ENCODE data around the gene CLEC2B. TPM values are rescaled to one million over a fixed set of nuclear protein-coding genes. Genes with fewer than 3 reads are reported as not detected.

CLEC2B gene
- total RNA-seq = 10 to 100 TPM; 12.6 to 13.7 TPM

DNA sequence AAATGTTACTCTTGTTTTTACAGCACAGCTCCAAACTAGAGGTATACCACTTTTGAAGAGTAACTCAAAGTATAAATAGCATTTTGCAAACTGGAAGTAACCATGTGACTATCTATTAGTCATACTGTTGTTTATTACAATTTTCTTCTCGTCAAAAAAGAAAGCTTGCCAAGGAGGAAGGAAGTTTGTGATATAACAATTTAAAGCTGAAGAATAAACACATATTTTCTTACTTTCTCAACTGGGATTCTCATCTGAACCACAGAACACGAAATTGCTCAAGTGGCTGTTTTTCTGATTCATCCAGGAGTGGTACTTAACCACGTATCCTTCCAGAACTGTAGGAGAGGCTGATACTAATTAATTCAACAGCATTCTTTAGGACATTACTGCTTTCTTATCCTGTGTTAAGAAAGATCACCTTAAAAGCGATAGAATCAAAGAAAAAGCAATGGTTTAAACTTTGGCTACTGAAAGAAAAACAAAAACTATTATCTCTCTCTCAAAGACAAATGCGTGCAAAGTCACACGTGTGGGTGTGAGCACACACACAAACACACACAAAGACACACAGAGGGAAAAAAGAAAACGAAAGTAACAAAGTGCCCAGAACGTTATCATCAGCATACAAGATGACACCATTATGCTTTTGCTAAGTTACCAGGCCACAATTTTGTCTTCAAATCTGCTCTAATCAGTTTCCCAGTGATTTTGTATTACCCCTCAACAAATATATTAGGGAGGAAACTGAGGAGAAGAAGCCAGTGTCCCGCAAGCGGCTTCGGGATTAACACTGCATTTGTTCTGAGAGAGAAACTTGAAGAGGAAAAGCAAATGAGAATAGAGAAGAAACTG is at the start of gene CLEC2B:
Gene CLEC2B (minus strand): TSS at position 48 of the 855 bp plus-strand sequence.
- H3K4me3 Mint-ChIP-seq = peak within 1 kb of the TSS; percentile 82
- H3K27ac Mint-ChIP-seq = peak within 1 kb of the TSS; percentile 93
- ChIA-PET POLR2A (interaction anchor here (0.7 to 6.3 kb wide), 6 partner anchors 12 to 222 kb away, joined by 4 to 214 read pairs (median 4); partner anchors contain the start of gene CD69), CTCF (interaction anchor here (1.0 to 3.7 kb wide), 7 partner anchors 55 to 127 kb away, joined by 3 to 23 read pairs (median 10); no protein-coding TSS in a partner anchor)
- peaks cover 19% of the 10 kb centered on the region for H3K4me1 Mint-ChIP-seq (ENCODE audit: low read depth)
- no peaks in the 10 kb centered on the region for H3K27me3 Mint-ChIP-seq
- peak; percentile 41 for DNase-seq
- no peaks in the 10 kb centered on the region for H3K9me3 Mint-ChIP-seq
- intact Hi-C loops (cut with micrococcal nuclease) = loop anchor here (1.0 to 10.0 kb wide), 8 partner anchors 55 to 745 kb away; partner anchors contain the start of genes GABARAPL1 and MAGOHB
- peaks cover 2% of the 10 kb centered on the region for H3K36me3 Mint-ChIP-seq

- no peak overlapping the region for H3K4me3 Mint-ChIP-seq
- ChIA-PET CTCF (no interaction called here), POLR2A (no interaction called here)
- intact Hi-C loops (cut with micrococcal nuclease) = no loop called here
- H3K36me3 Mint-ChIP-seq = peaks cover 15% of the 10 kb centered on the region
- no peak for DNase-seq
- H3K27me3 Mint-ChIP-seq = no peaks in the 10 kb centered on the region
- no peak overlapping the region for H3K27ac Mint-ChIP-seq
- peaks cover 39% of the 10 kb centered on the region for H3K9me3 Mint-ChIP-seq
- peaks cover 14% of the 10 kb centered on the region for H3K4me1 Mint-ChIP-seq (ENCODE audit: low read depth)
Observed at GRCh38 chr12:9911708-9912107, 42.6 kb upstream of the CLEC2B start.

DNA sequence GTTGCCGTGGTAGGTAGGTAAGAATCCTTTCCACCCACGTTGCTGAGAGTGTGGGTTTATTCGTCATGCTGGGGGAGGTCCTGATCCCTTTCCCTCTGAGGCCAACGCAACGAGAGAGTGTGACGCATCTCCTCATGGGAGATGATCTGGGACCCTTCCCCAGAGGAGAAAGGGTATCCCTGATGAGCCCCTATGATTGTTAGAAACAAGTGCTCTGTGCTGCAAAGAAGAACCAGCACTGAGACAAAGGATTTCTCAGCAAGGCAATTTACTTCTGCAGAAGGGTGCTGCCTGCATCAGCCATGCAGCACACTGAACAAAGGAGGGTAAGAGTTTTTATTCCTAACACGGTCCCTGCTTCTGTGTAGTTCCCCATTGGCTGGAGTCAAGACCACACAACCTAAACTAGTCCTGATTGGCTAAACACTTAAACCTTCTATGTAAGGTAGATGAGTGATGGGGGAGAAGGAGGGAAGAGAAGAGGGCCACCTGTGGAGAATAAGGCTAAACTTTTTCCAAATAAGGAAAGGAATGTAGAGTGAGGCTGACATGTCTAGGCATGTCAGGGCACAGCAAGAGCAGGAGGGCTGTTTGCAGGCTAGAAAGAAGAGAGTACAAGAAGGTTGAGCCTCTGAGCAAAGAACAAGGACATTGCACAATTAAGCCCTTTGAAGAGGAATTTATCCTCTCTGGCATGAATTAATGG is 41.7 kb upstream of the CLEC2B start:
- DNase-seq = no peak
- Mint-ChIP-seq H3K27me3 (no peaks in the 10 kb centered on the region), H3K36me3 (peaks cover 15% of the 10 kb centered on the region), H3K27ac (no peak overlapping the region), H3K4me3 (no peak overlapping the region), H3K4me1 (ENCODE audit: low read depth) (peaks cover 22% of the 10 kb centered on the region), H3K9me3 (peaks cover 39% of the 10 kb centered on the region)
- ChIA-PET POLR2A (no interaction called here), CTCF (no interaction called here)
- intact Hi-C loops (cut with micrococcal nuclease) = no loop called here

DNA sequence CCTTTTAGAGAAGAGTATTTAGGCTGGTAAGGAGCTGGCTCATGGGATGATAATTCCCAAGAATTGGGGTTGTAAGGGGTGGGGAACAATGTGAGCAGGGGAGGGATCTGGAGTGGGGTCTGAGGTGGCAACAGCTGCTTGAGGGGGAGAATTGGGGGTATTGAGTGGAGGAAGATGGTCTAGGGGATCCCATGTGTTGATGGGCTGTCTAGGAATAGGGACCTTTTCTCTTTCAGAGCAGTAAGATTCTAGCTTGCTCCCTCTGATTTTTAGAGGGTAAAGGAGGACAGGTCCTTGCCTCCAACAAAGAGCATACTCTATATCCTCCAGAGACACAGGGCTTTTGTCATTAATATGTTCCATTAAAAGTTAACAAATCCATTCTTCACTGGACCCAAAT is 40.6 kb upstream of the CLEC2B start:
- Mint-ChIP-seq H3K4me1 (ENCODE audit: low read depth) (peaks cover 22% of the 10 kb centered on the region), H3K36me3 (peaks cover 15% of the 10 kb centered on the region), H3K4me3 (no peak overlapping the region), H3K27ac (no peak overlapping the region), H3K9me3 (peaks cover 39% of the 10 kb centered on the region), H3K27me3 (no peaks in the 10 kb centered on the region)
- DNase-seq = no peak
- POLR2A ChIA-PET = no interaction called here
- intact Hi-C loops (cut with micrococcal nuclease) = no loop called here
- CTCF ChIA-PET = no interaction called here

DNA sequence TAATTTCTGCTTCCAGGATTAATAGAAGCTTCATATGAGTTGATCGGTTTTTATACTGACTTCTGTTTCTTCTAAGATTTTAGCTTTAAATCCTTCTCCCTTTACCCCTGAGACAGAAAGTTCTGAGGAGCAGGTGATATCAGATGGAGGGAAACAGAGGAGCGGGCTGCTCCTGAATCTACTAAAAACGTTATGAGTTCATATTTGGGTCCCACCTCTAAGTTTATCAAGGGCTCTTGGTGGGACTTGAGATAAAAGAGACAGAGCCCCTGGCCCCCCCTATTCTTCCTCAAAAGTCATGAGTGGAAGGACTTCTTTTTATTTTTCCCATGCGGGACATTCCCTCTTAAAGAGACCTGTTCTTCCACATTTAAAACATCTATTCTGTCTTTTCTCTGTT is 39.2 kb upstream of the CLEC2B start:
- H3K27ac Mint-ChIP-seq = no peak overlapping the region
- ChIA-PET POLR2A (interaction anchor here (1.2 kb wide), 1 partner anchor 97 kb away, joined by 4 read pairs; no protein-coding TSS in a partner anchor), CTCF (interaction anchor here (2.1 to 4.1 kb wide), 3 partner anchors 17 to 158 kb away, joined by 4 to 15 read pairs (median 12); no protein-coding TSS in a partner anchor)
- no peak for DNase-seq
- H3K9me3 Mint-ChIP-seq = peaks cover 41% of the 10 kb centered on the region
- no peak overlapping the region for H3K4me3 Mint-ChIP-seq
- intact Hi-C loops (cut with micrococcal nuclease) = no loop called here
- H3K27me3 Mint-ChIP-seq = no peaks in the 10 kb centered on the region
- peaks cover 15% of the 10 kb centered on the region for H3K36me3 Mint-ChIP-seq
- H3K4me1 Mint-ChIP-seq (ENCODE audit: low read depth) = peaks cover 22% of the 10 kb centered on the region

- no peak overlapping the region for H3K27ac Mint-ChIP-seq
- DNase-seq = no peak
- CTCF ChIA-PET = interaction anchor here (2.1 to 4.1 kb wide), 3 partner anchors 18 to 158 kb away, joined by 4 to 15 read pairs (median 12); no protein-coding TSS in a partner anchor
- H3K27me3 Mint-ChIP-seq = no peaks in the 10 kb centered on the region
- intact Hi-C loops (cut with micrococcal nuclease) = no loop called here
- POLR2A ChIA-PET = interaction anchor here (1.2 to 1.4 kb wide), 2 partner anchors 41 to 96 kb away, joined by 3 to 4 read pairs; no protein-coding TSS in a partner anchor
- no peak overlapping the region for H3K4me3 Mint-ChIP-seq
- peaks cover 14% of the 10 kb centered on the region for H3K36me3 Mint-ChIP-seq
- H3K9me3 Mint-ChIP-seq = peaks cover 45% of the 10 kb centered on the region
- peaks cover 21% of the 10 kb centered on the region for H3K4me1 Mint-ChIP-seq (ENCODE audit: low read depth)
Observed at GRCh38 chr12:9907769-9908168, 38.6 kb upstream of the CLEC2B start.

- POLR2A ChIA-PET = interaction anchor here (1.2 to 1.4 kb wide), 2 partner anchors 42 to 96 kb away, joined by 3 to 4 read pairs; no protein-coding TSS in a partner anchor
- DNase-seq = peak; percentile 24
- intact Hi-C loops (cut with micrococcal nuclease) = no loop called here
- Mint-ChIP-seq H3K27ac (peak overlapping the region; percentile 39), H3K4me1 (ENCODE audit: low read depth) (peaks cover 19% of the 10 kb centered on the region), H3K36me3 (peaks cover 12% of the 10 kb centered on the region), H3K9me3 (peaks cover 48% of the 10 kb centered on the region), H3K4me3 (no peak overlapping the region), H3K27me3 (no peaks in the 10 kb centered on the region)
- CTCF ChIA-PET = interaction anchor here (0.9 to 4.1 kb wide), 5 partner anchors 12 to 157 kb away, joined by 4 to 15 read pairs (median 4); no protein-coding TSS in a partner anchor
Observed at GRCh38 chr12:9906873-9907272, 37.7 kb upstream of the CLEC2B start.

DNA sequence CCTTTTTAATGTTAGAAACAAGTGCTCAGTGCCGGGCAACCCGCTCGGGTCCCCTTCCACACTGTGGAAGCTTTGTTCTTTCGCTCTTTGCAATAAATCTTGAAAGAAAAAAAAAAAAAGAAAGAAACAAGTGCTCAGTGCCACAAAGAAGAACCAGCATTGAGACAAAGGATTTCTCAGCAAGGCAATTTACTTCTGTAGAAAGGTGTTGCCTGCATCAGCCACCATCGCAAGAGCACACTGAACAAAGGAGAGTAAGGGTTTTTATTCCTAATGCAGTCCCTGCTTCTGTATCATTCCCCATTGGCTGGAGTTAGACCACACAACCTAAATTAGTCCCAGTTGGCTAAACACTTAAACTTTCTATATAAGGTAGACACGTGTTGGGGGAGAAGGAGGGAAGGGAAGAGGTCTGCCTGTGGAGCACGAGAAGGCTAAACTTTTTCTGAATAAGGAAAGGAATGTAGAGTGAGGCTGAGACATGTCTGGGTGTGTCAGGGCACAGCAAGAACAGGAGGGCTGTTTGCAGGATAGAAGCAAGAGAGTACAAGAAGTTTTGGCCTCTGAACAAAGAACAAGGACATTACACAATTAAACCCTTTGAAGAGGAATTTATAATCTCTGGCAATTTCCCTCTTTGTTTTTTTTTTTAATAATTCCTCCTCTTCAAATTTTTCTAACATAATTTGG is 33.5 kb upstream of the CLEC2B start:
- H3K36me3 Mint-ChIP-seq = peaks cover 2% of the 10 kb centered on the region
- H3K9me3 Mint-ChIP-seq = peaks cover 18% of the 10 kb centered on the region
- no peak for DNase-seq
- peaks cover 3% of the 10 kb centered on the region for H3K27me3 Mint-ChIP-seq
- CTCF ChIA-PET = no interaction called here
- POLR2A ChIA-PET = no interaction called here
- H3K4me3 Mint-ChIP-seq = no peak overlapping the region
- H3K4me1 Mint-ChIP-seq (ENCODE audit: low read depth) = peaks cover 15% of the 10 kb centered on the region
- no peak overlapping the region for H3K27ac Mint-ChIP-seq
- intact Hi-C loops (cut with micrococcal nuclease) = no loop called here

GRCh38 chr12:9900930-9901329 is 31.8 kb upstream of the CLEC2B start:
- ChIA-PET POLR2A (no interaction called here), CTCF (no interaction called here)
- H3K4me3 Mint-ChIP-seq = no peak overlapping the region
- peaks cover 2% of the 10 kb centered on the region for H3K36me3 Mint-ChIP-seq
- DNase-seq = no peak
- H3K4me1 Mint-ChIP-seq (ENCODE audit: low read depth) = no peaks in the 10 kb centered on the region
- intact Hi-C loops (cut with micrococcal nuclease) = no loop called here
- peaks cover 18% of the 10 kb centered on the region for H3K9me3 Mint-ChIP-seq
- peaks cover 3% of the 10 kb centered on the region for H3K27me3 Mint-ChIP-seq
- H3K27ac Mint-ChIP-seq = no peak overlapping the region

DNA sequence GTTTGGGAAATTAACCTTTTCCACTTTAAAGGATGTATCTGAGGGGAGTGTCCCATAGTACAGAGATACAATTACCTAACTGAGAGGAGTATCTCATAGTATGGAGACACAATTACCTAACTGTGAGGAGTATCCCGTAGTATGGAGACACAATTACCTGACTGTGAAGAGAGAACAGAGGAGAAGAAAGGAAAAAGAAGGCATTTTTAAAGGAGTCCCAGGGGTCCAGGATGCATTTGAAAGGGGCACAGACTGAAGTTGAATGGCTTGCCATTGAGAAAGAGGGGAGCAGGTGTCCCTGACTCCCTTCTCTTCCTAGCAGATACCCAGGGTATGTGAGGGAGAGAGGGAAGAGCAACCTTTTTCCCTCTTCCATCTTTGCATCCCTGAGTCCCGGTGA is 30.1 kb upstream of the CLEC2B start:
- intact Hi-C loops (cut with micrococcal nuclease) = no loop called here
- CTCF ChIA-PET = no interaction called here

GRCh38 chr12:9897535-9897934 is 28.4 kb upstream of the CLEC2B start:
- peaks cover 2% of the 10 kb centered on the region for H3K36me3 Mint-ChIP-seq
- ChIA-PET CTCF (no interaction called here), POLR2A (no interaction called here)
- H3K9me3 Mint-ChIP-seq = peaks cover 8% of the 10 kb centered on the region
- no peak overlapping the region for H3K4me3 Mint-ChIP-seq
- intact Hi-C loops (cut with micrococcal nuclease) = no loop called here
- H3K27ac Mint-ChIP-seq = no peak overlapping the region
- no peaks in the 10 kb centered on the region for H3K4me1 Mint-ChIP-seq (ENCODE audit: low read depth)
- peaks cover 4% of the 10 kb centered on the region for H3K27me3 Mint-ChIP-seq
- DNase-seq = no peak

More for the DNA sequence above, 30.1 kb upstream of the CLEC2B start:
- POLR2A ChIA-PET = no interaction called here
- Mint-ChIP-seq H3K27me3 (peaks cover 4% of the 10 kb centered on the region), H3K4me3 (no peak overlapping the region), H3K4me1 (ENCODE audit: low read depth) (no peaks in the 10 kb centered on the region), H3K27ac (no peak overlapping the region), H3K36me3 (peaks cover 2% of the 10 kb centered on the region), H3K9me3 (peaks cover 18% of the 10 kb centered on the region)
- DNase-seq = no peak

All from activated CD4-positive, alpha-beta memory T cell treated with anti-CD3 and anti-CD28 coated beads for 36 hours (primary cell).